A673 (cell line): ENCODE data around the gene LARP4B. TPM values are rescaled to one million over a fixed set of nuclear protein-coding genes. Genes with fewer than 3 reads are reported as not detected.
"Not testable (repeated sequence)": the region's sequence is repeated elsewhere in the genome, so short reads cannot be mapped to it uniquely, and the experiment has no call there.

Experiments
- BruUV-seq: library from RNA; stranded (reverse); fragments of 400-500 nt; replicated peaks from 2 replicates; lab custom pipeline; 2021; lab: Mats Ljungman, UMichigan
- CTCF ChIA-PET: fragments of 300-600 bp; sonication (Branson Sonifier 250); formaldehyde crosslinking; loops from one replicate; lab custom pipeline; 2022; ENCODE audit warnings: antibody characterized with exemption; lab: Charles Lee
- POLR2A ChIA-PET: fragments of 300-600 bp; sonication (Branson Sonifier 250); formaldehyde crosslinking; loops from one replicate; lab custom pipeline; 2022; ENCODE audit warnings: antibody characterized with exemption; ENCODE audit not compliant: low non-redundant PET; lab: Charles Lee
- DNase-seq: peaks from one replicate; pipeline ENCODE4 v3.0.0-alpha.2; 2015; ENCODE audit warnings: low spot score
- H3K27ac ChIP-seq: fragments of 200-600 bp; sonication (generic); 2 replicates; pipeline ENCODE4 v1.5.1; 2016; ENCODE audit warnings: mixed run types, low read depth, mild to moderate bottlenecking, mixed read lengths, antibody characterized with exemption, low read length; ENCODE audit not compliant: poor library complexity, severe bottlenecking
- H3K27me3 ChIP-seq: fragments of 200-600 bp; sonication (generic); replicated peaks from 2 replicates; pipeline ENCODE4 v1.6.1; 2017; ENCODE audit warnings: mixed run types, low read depth, mild to moderate bottlenecking, mixed read lengths, antibody characterized with exemption, low read length; ENCODE audit not compliant: insufficient read depth, poor library complexity
- H3K36me3 ChIP-seq: fragments of 200-600 bp; sonication (generic); 2 replicates; pipeline ENCODE4 v1.6.1; 2016; ENCODE audit warnings: mixed run types, mild to moderate bottlenecking, mixed read lengths, antibody characterized with exemption, low read length; ENCODE audit not compliant: insufficient read depth, poor library complexity, severe bottlenecking
- H3K4me1 ChIP-seq: fragments of 200-600 bp; sonication (generic); 2 replicates; pipeline ENCODE4 v1.6.1; 2017; ENCODE audit warnings: mixed run types, mild to moderate bottlenecking, mixed read lengths, antibody characterized with exemption, low read length; ENCODE audit not compliant: insufficient read depth, poor library complexity, severe bottlenecking
- H3K4me3 ChIP-seq: fragments of 200-600 bp; sonication (generic); 2 replicates; pipeline ENCODE4 v1.5.1; 2016; ENCODE audit warnings: low read depth, mixed run types, mild to moderate bottlenecking, mixed read lengths, low read length; ENCODE audit not compliant: poor library complexity, severe bottlenecking
- H3K9me3 ChIP-seq: fragments of 200-600 bp; sonication (generic); 2 replicates; pipeline ENCODE4 v1.6.1; 2016; ENCODE audit warnings: mixed run types, low read depth, mild to moderate bottlenecking, mixed read lengths, antibody characterized with exemption, low read length; ENCODE audit not compliant: poor library complexity, severe bottlenecking
- EZH2 ChIP-seq: fragments of 200-600 bp; sonication (generic); IDR thresholded peaks from 2 replicates; pipeline ENCODE4 v1.6.1; 2017; ENCODE audit warnings: borderline replicate concordance, low read depth, mild to moderate bottlenecking, mixed read lengths, antibody characterized with exemption, low read length; ENCODE audit not compliant: poor library complexity, severe bottlenecking
- intact Hi-C: fragments of 100-400 bp; cut with micrococcal nuclease; formaldehyde crosslinking; loops from one replicate; pipeline ENCODE4 v1.10.0; 2022; ENCODE audit not compliant: unreplicated experiment
- total RNA-seq: library from RNA; stranded (reverse); gene quantifications from 2 replicates; pipeline ENCODE4 v1.2.3, GENCODE V29; 2021
- TF ChIP-seq, protein P1 (sequence below): fragments of 300-800, 200-600 bp; sonication (generic); conservative IDR thresholded peaks from 2 replicates; pipeline ENCODE4 v1.5.1; 2017; ENCODE audit warnings: low read depth, mild to moderate bottlenecking, antibody characterized with exemption, low read length, moderate library complexity, mixed read lengths

The LARP4B gene
- total RNA-seq, 1 experiment from 2014 or later = 101 TPM

DNA sequence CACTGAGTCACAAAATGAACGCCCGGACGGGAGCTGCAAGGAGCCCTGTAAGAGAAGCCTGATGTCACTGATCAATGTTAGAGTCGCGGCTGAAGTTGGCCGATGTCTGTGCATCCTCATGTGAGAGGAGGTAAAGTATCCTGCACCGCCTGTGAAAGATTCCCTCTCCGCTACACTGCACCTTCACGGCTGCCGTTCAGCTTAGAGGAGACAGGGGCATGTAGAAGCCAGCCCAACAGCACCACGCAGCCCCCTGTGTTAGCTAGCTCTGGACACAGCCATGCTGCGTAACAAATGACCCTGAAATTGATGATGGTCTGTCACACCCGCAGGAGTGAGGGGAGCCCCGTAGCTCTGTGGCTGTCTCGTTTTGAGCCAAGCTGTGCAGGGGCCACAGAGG lies 160.5 kb downstream of the LARP4B start:
- no peaks in the 10 kb centered on the region for H3K36me3 ChIP-seq
- peaks cover 6% of the 10 kb centered on the region for H3K4me1 ChIP-seq
- H3K27ac ChIP-seq = no peak overlapping the region
- TF ChIP-seq, protein P1, sequence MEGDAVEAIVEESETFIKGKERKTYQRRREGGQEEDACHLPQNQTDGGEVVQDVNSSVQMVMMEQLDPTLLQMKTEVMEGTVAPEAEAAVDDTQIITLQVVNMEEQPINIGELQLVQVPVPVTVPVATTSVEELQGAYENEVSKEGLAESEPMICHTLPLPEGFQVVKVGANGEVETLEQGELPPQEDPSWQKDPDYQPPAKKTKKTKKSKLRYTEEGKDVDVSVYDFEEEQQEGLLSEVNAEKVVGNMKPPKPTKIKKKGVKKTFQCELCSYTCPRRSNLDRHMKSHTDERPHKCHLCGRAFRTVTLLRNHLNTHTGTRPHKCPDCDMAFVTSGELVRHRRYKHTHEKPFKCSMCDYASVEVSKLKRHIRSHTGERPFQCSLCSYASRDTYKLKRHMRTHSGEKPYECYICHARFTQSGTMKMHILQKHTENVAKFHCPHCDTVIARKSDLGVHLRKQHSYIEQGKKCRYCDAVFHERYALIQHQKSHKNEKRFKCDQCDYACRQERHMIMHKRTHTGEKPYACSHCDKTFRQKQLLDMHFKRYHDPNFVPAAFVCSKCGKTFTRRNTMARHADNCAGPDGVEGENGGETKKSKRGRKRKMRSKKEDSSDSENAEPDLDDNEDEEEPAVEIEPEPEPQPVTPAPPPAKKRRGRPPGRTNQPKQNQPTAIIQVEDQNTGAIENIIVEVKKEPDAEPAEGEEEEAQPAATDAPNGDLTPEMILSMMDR = no peak
- no peak for TF ChIP-seq EZH2
- DNase-seq = no peak
- no peak overlapping the region for H3K4me3 ChIP-seq
- no peaks in the 10 kb centered on the region for H3K27me3 ChIP-seq
- intact Hi-C loops = no loop called here
- no peaks in the 10 kb centered on the region for H3K9me3 ChIP-seq
- no TSS peak for BruUV-seq
- ChIA-PET CTCF (interaction anchor here (0.6 kb wide), 1 partner anchor 42 kb away, joined by 4 read pairs; no protein-coding TSS in a partner anchor), POLR2A (no interaction called here)

DNA sequence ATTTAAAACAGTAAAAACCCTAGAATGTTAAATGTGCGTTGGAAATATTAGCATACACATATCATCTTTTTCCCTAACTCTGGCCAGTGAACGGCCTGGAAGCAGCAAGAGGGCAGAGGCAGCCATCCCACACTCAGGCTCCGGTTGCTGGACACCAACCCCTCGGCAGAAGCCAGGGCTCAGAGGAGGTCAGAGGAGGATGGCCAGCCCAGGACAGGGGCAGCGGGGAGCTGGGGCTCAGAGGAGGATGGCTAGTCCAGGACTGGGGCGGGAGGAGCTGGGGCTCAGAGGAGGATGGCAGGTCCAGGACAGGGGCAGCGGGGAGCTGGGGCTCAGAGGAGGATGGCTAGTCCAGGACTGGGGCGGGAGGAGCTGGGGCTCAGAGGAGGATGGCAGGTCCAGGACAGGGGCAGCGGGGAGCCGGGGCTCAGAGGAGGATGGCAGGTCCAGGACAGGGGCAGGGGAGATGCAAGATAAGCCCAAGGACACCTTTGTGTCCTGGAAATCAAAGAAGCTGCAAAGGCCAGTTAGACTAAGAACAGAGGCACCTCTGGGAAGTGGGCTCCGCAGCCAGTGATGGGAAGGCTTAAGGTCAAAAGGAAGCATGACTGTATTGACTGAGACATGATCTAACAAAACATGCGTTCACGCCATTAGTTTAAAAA lies 161.3 kb downstream of the LARP4B start:
- H3K4me1 ChIP-seq, H3K36me3 ChIP-seq, H3K27me3 ChIP-seq, BruUV-seq, H3K9me3 ChIP-seq, H3K4me3 ChIP-seq, POLR2A ChIA-PET, CTCF ChIA-PET, intact Hi-C loops, DNase-seq, H3K27ac ChIP-seq: not testable (repeated sequence)

DNA sequence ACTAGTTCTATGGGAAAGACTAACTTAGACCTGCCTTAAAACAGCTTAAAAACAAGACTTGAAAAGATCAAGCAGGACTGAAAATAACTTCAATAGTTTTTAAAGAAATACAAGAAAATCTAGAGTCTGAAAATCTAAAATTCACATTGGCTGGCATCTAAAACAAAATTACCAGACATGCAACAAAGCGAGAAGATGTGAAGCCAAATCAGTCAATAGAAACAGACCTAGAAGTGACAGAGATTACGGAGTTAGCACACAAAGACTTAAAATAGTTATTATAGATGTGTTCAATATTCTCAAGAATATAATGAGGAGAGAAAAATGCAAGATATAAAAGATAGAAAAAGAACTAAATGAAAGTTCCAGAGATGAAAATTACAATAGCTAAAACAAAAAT lies 163.7 kb downstream of the LARP4B start:
- no peaks in the 10 kb centered on the region for H3K9me3 ChIP-seq
- no peak overlapping the region for H3K27ac ChIP-seq
- TF ChIP-seq EZH2 = no peak
- TF ChIP-seq, protein P1 = no peak
- intact Hi-C loops = no loop called here
- POLR2A ChIA-PET = no interaction called here
- CTCF ChIA-PET = no interaction called here
- no peaks in the 10 kb centered on the region for H3K27me3 ChIP-seq
- H3K4me1 ChIP-seq = no peaks in the 10 kb centered on the region
- no peaks in the 10 kb centered on the region for H3K36me3 ChIP-seq
- no TSS peak for BruUV-seq
- no peak overlapping the region for H3K4me3 ChIP-seq
- DNase-seq = no peak

DNA sequence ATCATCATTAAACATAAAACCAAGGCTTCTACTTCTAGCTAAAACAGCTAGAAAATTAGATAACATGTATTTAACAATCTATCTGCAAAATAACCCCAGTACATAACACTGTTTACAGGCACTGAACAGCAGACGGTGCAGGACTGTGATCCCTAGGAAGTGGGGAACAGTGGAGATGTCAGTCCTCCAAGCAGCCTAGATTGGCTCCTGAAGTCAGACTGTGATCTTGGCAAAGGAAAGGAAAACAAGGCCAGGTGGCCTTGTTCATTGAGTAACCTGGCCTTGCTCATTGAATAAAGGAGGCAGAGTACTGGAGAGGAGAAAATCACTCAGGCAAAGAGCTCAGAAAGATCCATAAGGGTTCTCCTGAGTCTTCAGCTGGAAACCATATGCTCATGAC lies 164.3 kb downstream of the LARP4B start:
- Histone ChIP-seq H3K36me3 (no peaks in the 10 kb centered on the region), H3K4me3 (no peak overlapping the region), H3K27ac (no peak overlapping the region), H3K9me3 (no peaks in the 10 kb centered on the region), H3K4me1 (no peaks in the 10 kb centered on the region), H3K27me3 (no peaks in the 10 kb centered on the region)
- DNase-seq = no peak
- no peak for TF ChIP-seq EZH2
- TF ChIP-seq, protein P1 = no peak
- ChIA-PET CTCF (no interaction called here), POLR2A (no interaction called here)
- intact Hi-C loops = no loop called here
- no TSS peak for BruUV-seq
